Smooth muscle cell (in vitro differentiated cells): ENCODE results near the gene BIN1. TPM values are rescaled to one million over a fixed set of nuclear protein-coding genes. Genes with fewer than 3 reads are reported as not detected.

Experiments used
- DNase-seq: peaks from one replicate; lab custom pipeline; 2025; ENCODE audit not compliant: unreplicated experiment; lab: John Stamatoyannopoulos, UW
- H2AFZ ChIP-seq: fragments of 200-600 bp; sonication (generic); 2 replicates; pipeline ENCODE4 v1.6.0; 2016; ENCODE audit warnings: antibody characterized with exemption, low read depth, mild to moderate bottlenecking
- H3F3A ChIP-seq: fragments of 200-600 bp; sonication (generic); 2 replicates; pipeline ENCODE4 v1.6.0; 2017; ENCODE audit warnings: antibody characterized with exemption, low read depth
- H3K27ac ChIP-seq: fragments of 200-600 bp; sonication (generic); 2 replicates; pipeline ENCODE4 v1.5.1; 2016; ENCODE audit warnings: low read depth, mild to moderate bottlenecking
- H3K27me3 ChIP-seq: fragments of 200-600 bp; sonication (generic); 2 replicates; pipeline ENCODE4 v1.6.1; 2016; ENCODE audit warnings: low read depth, mild to moderate bottlenecking
- H3K36me3 ChIP-seq: fragments of 200-600 bp; sonication (generic); 2 replicates; pipeline ENCODE4 v1.5.1; 2016; ENCODE audit warnings: low read depth
- H3K4me1 ChIP-seq: fragments of 200-600 bp; sonication (generic); 2 replicates; pipeline ENCODE4 v1.5.1; 2016; ENCODE audit warnings: low read depth
- H3K4me2 ChIP-seq: fragments of 200-600 bp; sonication (generic); 2 replicates; pipeline ENCODE4 v1.6.0; 2016; ENCODE audit warnings: mild to moderate bottlenecking
- H3K4me3 ChIP-seq: fragments of 200-600 bp; sonication (generic); 2 replicates; pipeline ENCODE4 v1.5.1; 2016; ENCODE audit warnings: mild to moderate bottlenecking
- H3K79me2 ChIP-seq: fragments of 200-600 bp; sonication (generic); 2 replicates; pipeline ENCODE4 v1.6.0; 2016; ENCODE audit warnings: low read depth, mild to moderate bottlenecking
- H3K9ac ChIP-seq: fragments of 200-600 bp; sonication (generic); 2 replicates; pipeline ENCODE4 v1.6.0; 2016; ENCODE audit warnings: low read depth
- H3K9me3 ChIP-seq: fragments of 200-600 bp; sonication (generic); replicated peaks from 2 replicates; pipeline ENCODE4 v1.5.1; 2016; ENCODE audit warnings: low read depth
- H4K20me1 ChIP-seq: fragments of 200-600 bp; sonication (generic); 2 replicates; pipeline ENCODE4 v1.6.0; 2016; ENCODE audit warnings: low read depth
- WGBS: methylation state at CpG from one replicate; pipeline ENCODE4 v1.1.7; 2016; ENCODE audit warnings: low lambda C conversion rate; 5-methylcytosine and 5-hydroxymethylcytosine counted together
- polyA plus RNA-seq: library from polyadenylated mRNA; unstranded; fragments of >200 nt; fragmentation: Nextera tagmentation; extraction: Ambion mirVana; gene quantifications from 2 replicates; pipeline ENCODE4 v1.2.1, GENCODE V29; 2016
- total RNA-seq: library from RNA; depleted of rRNA; stranded (reverse); fragments of >200 nt; gene quantifications from 2 replicates; pipeline ENCODE4 v1.2.3, GENCODE V29; 2014
- TF ChIP-seq, protein P1 (sequence below): fragments of 200-600 bp; sonication (generic); IDR thresholded peaks from 2 replicates; pipeline ENCODE4 v1.5.1; 2017; ENCODE audit warnings: borderline replicate concordance, mild to moderate bottlenecking, antibody characterized with exemption; ENCODE audit not compliant: insufficient read depth, poor library complexity, severe bottlenecking

The BIN1 gene
- total and polyA plus RNA-seq, 2 experiments from 2014 or later = 25.4 to 32.4 TPM

DNA sequence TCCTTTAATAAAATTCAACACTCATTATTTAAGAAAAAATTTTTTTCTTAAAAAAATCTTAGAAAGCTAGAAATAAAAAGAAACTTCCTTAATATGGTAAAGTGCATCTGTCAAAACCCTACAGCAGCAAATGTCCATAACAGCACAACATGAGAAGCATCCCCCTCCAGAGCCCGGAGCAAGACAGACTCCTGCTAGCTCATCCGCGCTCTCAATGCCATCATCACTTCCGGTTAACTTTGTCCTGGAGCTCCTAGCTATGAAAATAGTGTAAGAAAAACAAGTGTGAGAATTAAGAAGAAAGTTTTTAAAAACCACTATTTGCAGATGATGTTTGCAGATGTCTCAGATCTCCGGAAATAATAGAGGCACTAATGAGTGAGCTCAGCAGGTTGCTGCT lies 105.2 kb downstream of the BIN1 start:
- Histone ChIP-seq H3K9ac (no peak overlapping the region), H3F3A (no peaks in the 10 kb centered on the region), H4K20me1 (no peaks in the 10 kb centered on the region), H3K79me2 (no peaks in the 10 kb centered on the region), H3K9me3 (no peaks in the 10 kb centered on the region), H3K36me3 (no peaks in the 10 kb centered on the region), H3K27ac (no peak overlapping the region), H3K4me2 (no peak overlapping the region), H3K27me3 (no peaks in the 10 kb centered on the region), H3K4me3 (no peak overlapping the region), H3K4me1 (peaks cover 5% of the 10 kb centered on the region), H2AFZ (no peak overlapping the region)
- DNase-seq = no peak
- 92% methylated on average over 5 of the region's 5 CpGs for WGBS
- TF ChIP-seq, protein P1, sequence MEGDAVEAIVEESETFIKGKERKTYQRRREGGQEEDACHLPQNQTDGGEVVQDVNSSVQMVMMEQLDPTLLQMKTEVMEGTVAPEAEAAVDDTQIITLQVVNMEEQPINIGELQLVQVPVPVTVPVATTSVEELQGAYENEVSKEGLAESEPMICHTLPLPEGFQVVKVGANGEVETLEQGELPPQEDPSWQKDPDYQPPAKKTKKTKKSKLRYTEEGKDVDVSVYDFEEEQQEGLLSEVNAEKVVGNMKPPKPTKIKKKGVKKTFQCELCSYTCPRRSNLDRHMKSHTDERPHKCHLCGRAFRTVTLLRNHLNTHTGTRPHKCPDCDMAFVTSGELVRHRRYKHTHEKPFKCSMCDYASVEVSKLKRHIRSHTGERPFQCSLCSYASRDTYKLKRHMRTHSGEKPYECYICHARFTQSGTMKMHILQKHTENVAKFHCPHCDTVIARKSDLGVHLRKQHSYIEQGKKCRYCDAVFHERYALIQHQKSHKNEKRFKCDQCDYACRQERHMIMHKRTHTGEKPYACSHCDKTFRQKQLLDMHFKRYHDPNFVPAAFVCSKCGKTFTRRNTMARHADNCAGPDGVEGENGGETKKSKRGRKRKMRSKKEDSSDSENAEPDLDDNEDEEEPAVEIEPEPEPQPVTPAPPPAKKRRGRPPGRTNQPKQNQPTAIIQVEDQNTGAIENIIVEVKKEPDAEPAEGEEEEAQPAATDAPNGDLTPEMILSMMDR = no peak

DNA sequence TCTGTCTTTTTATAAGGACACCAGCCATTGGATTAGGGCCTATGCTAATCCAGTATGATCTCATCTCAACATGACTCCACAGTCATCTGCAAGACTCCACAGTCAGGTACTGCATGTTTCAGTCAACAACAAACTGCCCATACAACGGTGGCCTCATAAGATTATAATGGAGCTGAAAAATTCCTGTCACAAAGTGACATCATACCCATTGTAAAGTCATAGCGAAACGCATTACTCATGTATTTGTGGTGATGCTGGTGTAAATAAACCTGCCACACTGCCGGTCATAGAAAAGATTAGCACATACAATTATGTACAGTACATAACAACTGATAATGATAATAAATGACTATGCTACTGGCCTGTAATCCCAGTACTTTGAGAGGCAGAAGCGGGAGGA lies 106.0 kb downstream of the BIN1 start:
- DNase-seq = no peak
- Histone ChIP-seq H3K27ac (no peak overlapping the region), H3F3A (no peaks in the 10 kb centered on the region), H3K4me2 (no peak overlapping the region), H3K27me3 (no peaks in the 10 kb centered on the region), H3K9me3 (no peaks in the 10 kb centered on the region), H3K4me3 (no peak overlapping the region), H3K9ac (no peak overlapping the region), H2AFZ (no peak overlapping the region), H3K4me1 (peaks cover 5% of the 10 kb centered on the region), H3K36me3 (no peaks in the 10 kb centered on the region), H4K20me1 (no peaks in the 10 kb centered on the region), H3K79me2 (no peaks in the 10 kb centered on the region)
- 86% methylated on average over 5 of the region's 5 CpGs for WGBS
- TF ChIP-seq, protein P1 = no peak

DNA sequence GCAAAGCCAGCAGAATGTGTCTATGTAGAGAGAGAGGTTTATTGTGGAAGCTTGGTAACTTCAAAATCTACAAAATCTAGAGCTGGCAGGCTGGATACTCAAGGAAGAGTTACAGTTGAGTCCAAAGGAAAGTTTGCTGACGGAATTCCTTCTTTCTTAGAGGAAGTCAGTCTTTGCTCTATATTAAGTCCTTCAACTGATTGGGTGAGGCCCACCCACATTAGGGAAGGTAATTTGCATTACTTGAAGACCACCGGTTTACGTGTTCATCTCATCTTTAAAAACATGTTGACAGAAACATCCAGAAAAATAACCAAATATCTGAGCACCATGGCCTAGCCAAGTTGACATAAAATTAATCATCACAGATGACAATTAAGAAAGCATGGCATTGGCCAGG lies 106.8 kb downstream of the BIN1 start:
- no peak overlapping the region for H3K4me3 ChIP-seq
- H4K20me1 ChIP-seq = no peaks in the 10 kb centered on the region

More for the DNA sequence above, 106.8 kb downstream of the BIN1 start:
- TF ChIP-seq, protein P1 = no peak
- Histone ChIP-seq H2AFZ (no peak overlapping the region), H3K27me3 (no peaks in the 10 kb centered on the region), H3K4me2 (no peak overlapping the region), H3K9me3 (no peaks in the 10 kb centered on the region), H3K9ac (no peak overlapping the region), H3K79me2 (no peaks in the 10 kb centered on the region), H3K27ac (no peak overlapping the region), H3F3A (no peaks in the 10 kb centered on the region), H3K36me3 (no peaks in the 10 kb centered on the region), H3K4me1 (peaks cover 5% of the 10 kb centered on the region)
- no peak for DNase-seq
- WGBS = 81% methylated on average over 3 of the region's 3 CpGs
